Right lung (tissue), 5 donors: ENCODE results near the gene SUPT4H1. TPM values are rescaled to one million over a fixed set of nuclear protein-coding genes. Genes with fewer than 3 reads are reported as not detected.

Experiments
- DNase-seq, 2 donors: peaks; one replicate each; pipeline ENCODE4 v3.0.0-alpha.2; 2013
- polyA plus RNA-seq, 5 donors: library from polyadenylated mRNA; unstranded; fragments of 120-200 nt; gene quantifications; one replicate each; pipeline versions ENCODE4 v1.2.1 to v1.2.3, GENCODE V29; 2013; ENCODE audit warnings: inconsistent platforms in 1 of 5, low replicate concordance in 1 of 5; ENCODE audit not compliant: insufficient read length in 5 of 5, insufficient read depth in 1 of 5

The SUPT4H1 gene
- polyA plus RNA-seq, 5 donors, result 123 to 142 (median 135) TPM

GRCh38 chr17:58320163-58320558 is 31.8 kb downstream of the SUPT4H1 start:
- DNase-seq, result no peak

- no peak for DNase-seq
These were observed 32.5 kb downstream of the SUPT4H1 start for GRCh38 chr17:58319173-58320162.

- no peak for DNase-seq
These were observed 33.3 kb downstream of the SUPT4H1 start for GRCh38 chr17:58318627-58319172.

GRCh38 chr17:58318065-58318481 is 33.9 kb downstream of the SUPT4H1 start:
- DNase-seq, result no peak

GRCh38 chr17:58317421-58318064 is 34.5 kb downstream of the SUPT4H1 start:
- no peak for DNase-seq

GRCh38 chr17:58316260-58316960 is 35.6 kb downstream of the SUPT4H1 start:
- no peak for DNase-seq

- DNase-seq, result no peak
These were observed 36.3 kb downstream of the SUPT4H1 start for GRCh38 chr17:58315750-58316149.

GRCh38 chr17:58315281-58315711 is 36.7 kb downstream of the SUPT4H1 start:
- no peak for DNase-seq

- no peak for DNase-seq
These were observed 37.3 kb downstream of the SUPT4H1 start for GRCh38 chr17:58314706-58315015.

- DNase-seq, result no peak
These were observed 37.9 kb downstream of the SUPT4H1 start for GRCh38 chr17:58313815-58314705.

GRCh38 chr17:58312829-58313228 is 39.2 kb downstream of the SUPT4H1 start:
- DNase-seq, result no peak

- DNase-seq, result no peak
These were observed 39.9 kb downstream of the SUPT4H1 start for GRCh38 chr17:58312021-58312630.

- no peak for DNase-seq
These were observed 40.5 kb downstream of the SUPT4H1 start for GRCh38 chr17:58311429-58311894.

- DNase-seq, result no peak
These were observed 41.2 kb downstream of the SUPT4H1 start for GRCh38 chr17:58310511-58311428.

GRCh38 chr17:58309918-58310259 is 42.1 kb downstream of the SUPT4H1 start:
- no peak for DNase-seq

GRCh38 chr17:58308985-58309917 is 42.8 kb downstream of the SUPT4H1 start:
- DNase-seq, result no peak

GRCh38 chr17:58308173-58308984 is 43.6 kb downstream of the SUPT4H1 start:
- DNase-seq, result no peak
